ENCODE measurements around the gene KRT38. TPM values are rescaled to one million over a fixed set of nuclear protein-coding genes. Genes with fewer than 3 reads are reported as not detected.
"Not testable (repeated sequence)": the region's sequence is repeated elsewhere in the genome, so short reads cannot be mapped to it uniquely, and the experiment has no call there.

The KRT38 gene
- total RNA-seq, 6 donors from 2014 or later, result not detected

GRCh38 chr17:41424111-41424635 is 16.6 kb downstream of the KRT38 start, which contains the start of gene KRT37:
KRT37 (minus strand) TSS chr17:41424585; CDS start chr17:41424523, 62 bp downstream.
- Histone ChIP-seq H3K9me3 (no peaks in the 10 kb centered on the region), H3K36me3 (no peaks in the 10 kb centered on the region), H3K4me3 (no peak within 1 kb of the TSS), H3K27ac (no peak within 1 kb of the TSS), H3K27me3 (no peaks in the 10 kb centered on the region), H3K4me1 (no peaks in the 10 kb centered on the region)
- ATAC-seq (ENCODE audit: low FRiP score in 2 of 2) (no peak), DNase-seq (peak in 1 of 2 donors; percentile 52)
- WGBS, 2 donors, result 93 to 95% methylated on average over 7 to 13 of the region's 13 CpGs
- TF ChIP-seq POLR2A (IDR thresholded peaks at IDR 0.05) (no peak), EP300 (IDR thresholded peaks at IDR 0.05) (no peak), CTCF (IDR thresholded peaks at IDR 0.05) (no peak), POLR2AphosphoS5 (IDR thresholded peaks at IDR 0.05) (no peak)

GRCh38 chr17:41422586-41422985 is 18.2 kb downstream of the KRT38 start:
- DNase-seq, result peak in 1 of 2 donors; percentile 68
- ATAC-seq (ENCODE audit: low FRiP score in 2 of 2); H3K4me1 ChIP-seq; H3K36me3 ChIP-seq; H3K27ac ChIP-seq; H3K9me3 ChIP-seq; H3K27me3 ChIP-seq; H3K4me3 ChIP-seq: not testable (repeated sequence)
- 93 to 96% methylated on average over 8 to 10 of the region's 11 CpGs for WGBS, 2 donors

GRCh38 chr17:41421617-41422016 is 19.2 kb downstream of the KRT38 start:
- peaks cover 0 to 6% (median 0%) of the 10 kb centered on the region in 4 donors for H3K4me1 ChIP-seq
- no peak overlapping the region for H3K27ac ChIP-seq
- 66 to 76% methylated on average over 4 of the region's 4 CpGs for WGBS, 2 donors
- no peak overlapping the region for H3K4me3 ChIP-seq
- ATAC-seq (ENCODE audit: low FRiP score in 2 of 2) (no peak), DNase-seq (no peak)
- TF ChIP-seq CTCF (IDR thresholded peaks at IDR 0.05), result no peak
- no peak for TF ChIP-seq EP300 (IDR thresholded peaks at IDR 0.05)
- TF ChIP-seq POLR2AphosphoS5 (IDR thresholded peaks at IDR 0.05), result no peak
- no peak for TF ChIP-seq POLR2A (IDR thresholded peaks at IDR 0.05)
- H3K36me3 ChIP-seq, result no peaks in the 10 kb centered on the region
- no peaks in the 10 kb centered on the region for H3K27me3 ChIP-seq
- no peaks in the 10 kb centered on the region for H3K9me3 ChIP-seq

GRCh38 chr17:41421116-41421515 is 19.7 kb downstream of the KRT38 start:
- H3K27ac ChIP-seq, result no peak overlapping the region
- peaks cover 0 to 9% (median 0%) of the 10 kb centered on the region in 4 donors for H3K4me1 ChIP-seq
- ATAC-seq (ENCODE audit: low FRiP score in 2 of 2) (no peak), DNase-seq (no peak)
- H3K36me3 ChIP-seq, result no peaks in the 10 kb centered on the region
- no peaks in the 10 kb centered on the region for H3K9me3 ChIP-seq
- TF ChIP-seq CTCF (IDR thresholded peaks at IDR 0.05), result no peak
- no peak overlapping the region for H3K4me3 ChIP-seq
- 69 to 75% methylated on average over 9 of the region's 9 CpGs for WGBS, 2 donors
- H3K27me3 ChIP-seq, result no peaks in the 10 kb centered on the region

- DNase-seq, result no peak
Observed at GRCh38 chr17:41420134-41420533, 20.6 kb downstream of the KRT38 start.

More at GRCh38 chr17:41420134-41420533, 20.6 kb downstream of the KRT38 start:
- Histone ChIP-seq H3K36me3 (no peaks in the 10 kb centered on the region), H3K4me1 (peaks cover 0 to 9% (median 0%) of the 10 kb centered on the region in 4 donors), H3K9me3 (no peaks in the 10 kb centered on the region), H3K27me3 (no peaks in the 10 kb centered on the region), H3K27ac (no peak overlapping the region), H3K4me3 (no peak overlapping the region)
- TF ChIP-seq POLR2AphosphoS5 (IDR thresholded peaks at IDR 0.05), result no peak
- no peak for TF ChIP-seq CTCF (IDR thresholded peaks at IDR 0.05)
- no peak for TF ChIP-seq POLR2A (IDR thresholded peaks at IDR 0.05)
- no peak for TF ChIP-seq EP300 (IDR thresholded peaks at IDR 0.05)
- no peak for ATAC-seq (ENCODE audit: low FRiP score in 2 of 2)
- 66 to 73% methylated on average over 4 of the region's 4 CpGs for WGBS, 2 donors
